Measurements from ENCODE around the gene PAGR1. TPM values are rescaled to one million over a fixed set of nuclear protein-coding genes. Genes with fewer than 3 reads are reported as not detected.

Gene PAGR1
- polyA plus RNA-seq, 4 donors = 36.9 to 46.0 (median 43.1) TPM

- H3K4me3 ChIP-seq (ENCODE audit: low read depth in 1 of 3, low read length in 3 of 3) = no peak overlapping the region
- no peaks in the 10 kb centered on the region for H3K27me3 ChIP-seq (ENCODE audit: control insufficient read depth in 3 of 3, insufficient read depth in 3 of 3, low read length in 3 of 3)
- H3K9me3 ChIP-seq (ENCODE audit: control insufficient read depth in 2 of 2, insufficient read depth in 1 of 2, low read depth in 1 of 2, low read length in 1 of 2) = no peaks in the 10 kb centered on the region
- peaks cover 0 to 18% (median 9%) of the 10 kb centered on the region in 3 donors for H3K4me1 ChIP-seq (ENCODE audit: control insufficient read depth in 3 of 3, insufficient read depth in 2 of 3, low read depth in 1 of 3, low read length in 2 of 3)
- peaks cover 0 to 60% (median 3%) of the 10 kb centered on the region in 3 donors for H3K36me3 ChIP-seq (ENCODE audit: control insufficient read depth in 3 of 3, insufficient read depth in 2 of 3, low read depth in 1 of 3, low read length in 3 of 3)
- DNase-seq = no peak
- 76 to 81% (median 77%) methylated on average over 8 of the region's 8 CpGs for WGBS, 3 donors
- H3K27ac ChIP-seq (ENCODE audit: low read depth in 1 of 3, low read length in 2 of 3) = peak overlapping the region in 1 of 3 donors; percentile 96
- no peak for FAIRE-seq
These were observed 11.9 kb upstream of the PAGR1 start for GRCh38 chr16:29804020-29804419.

GRCh38 chr16:29804455-29805231, 11.3 kb upstream of the PAGR1 start:
- DNase-seq (peak in 1 of 2 donors; percentile 52), FAIRE-seq (no peak)
- H3K9me3 ChIP-seq (ENCODE audit: control insufficient read depth in 2 of 2, insufficient read depth in 1 of 2, low read depth in 1 of 2, low read length in 1 of 2) = no peaks in the 10 kb centered on the region
- peaks cover 0 to 60% (median 3%) of the 10 kb centered on the region in 3 donors for H3K36me3 ChIP-seq (ENCODE audit: control insufficient read depth in 3 of 3, insufficient read depth in 2 of 3, low read depth in 1 of 3, low read length in 3 of 3)
- WGBS, 3 donors = 6 to 9% (median 8%) methylated on average over 19 to 26 of the region's 26 CpGs
- peak overlapping the region; percentile 96 to 99 (median 98) for H3K27ac ChIP-seq (ENCODE audit: low read depth in 1 of 3, low read length in 2 of 3)
- peak overlapping the region; percentile 66 to 98 (median 97) for H3K4me3 ChIP-seq (ENCODE audit: low read depth in 1 of 3, low read length in 3 of 3)
- H3K27me3 ChIP-seq (ENCODE audit: control insufficient read depth in 3 of 3, insufficient read depth in 3 of 3, low read length in 3 of 3) = no peaks in the 10 kb centered on the region
- H3K4me1 ChIP-seq (ENCODE audit: control insufficient read depth in 3 of 3, insufficient read depth in 2 of 3, low read depth in 1 of 3, low read length in 2 of 3) = peaks cover 3 to 24% (median 12%) of the 10 kb centered on the region in 3 donors

- WGBS, 3 donors = 0 to 1% (median 0%) methylated on average over 50 to 103 of the region's 103 CpGs
- FAIRE-seq (no peak), DNase-seq (peak; percentile 96 to 98)
- peaks cover 3 to 32% (median 12%) of the 10 kb centered on the region in 3 donors for H3K4me1 ChIP-seq (ENCODE audit: control insufficient read depth in 3 of 3, insufficient read depth in 2 of 3, low read depth in 1 of 3, low read length in 2 of 3)
- H3K27me3 ChIP-seq (ENCODE audit: control insufficient read depth in 3 of 3, insufficient read depth in 3 of 3, low read length in 3 of 3) = no peaks in the 10 kb centered on the region
- peaks cover 0 to 63% (median 0%) of the 10 kb centered on the region in 3 donors for H3K36me3 ChIP-seq (ENCODE audit: control insufficient read depth in 3 of 3, insufficient read depth in 2 of 3, low read depth in 1 of 3, low read length in 3 of 3)
- H3K4me3 ChIP-seq (ENCODE audit: low read depth in 1 of 3, low read length in 3 of 3) = peak overlapping the region; percentile 66 to 98 (median 97)
- H3K9me3 ChIP-seq (ENCODE audit: control insufficient read depth in 2 of 2, insufficient read depth in 1 of 2, low read depth in 1 of 2, low read length in 1 of 2) = no peaks in the 10 kb centered on the region
- peak overlapping the region; percentile 96 to 99 (median 98) for H3K27ac ChIP-seq (ENCODE audit: low read depth in 1 of 3, low read length in 2 of 3)
These were observed 10.5 kb upstream of the PAGR1 start for GRCh38 chr16:29805232-29806098.

GRCh38 chr16:29806099-29806579, 9.8 kb upstream of the PAGR1 start, which contains the start of gene MAZ:
MAZ (plus strand) TSS chr16:29806529; CDS start chr16:29806702, 173 bp downstream.
- FAIRE-seq (no peak), DNase-seq (no peak)
- WGBS, 3 donors = 1% methylated on average over 49 of the region's 67 CpGs; no CpG with 5 or more reads in 2 of the 3 donors

GRCh38 chr16:29806641-29807425, 9.1 kb upstream of the PAGR1 start:
- WGBS, 3 donors = 0 to 1% (median 1%) methylated on average over 52 to 99 of the region's 99 CpGs
- peak overlapping the region; percentile 78 to 97 (median 84) for H3K4me3 ChIP-seq (ENCODE audit: low read depth in 1 of 3, low read length in 3 of 3)
- FAIRE-seq (no peak), DNase-seq (peak in 1 of 2 donors; percentile 77)
- H3K36me3 ChIP-seq (ENCODE audit: control insufficient read depth in 3 of 3, insufficient read depth in 2 of 3, low read depth in 1 of 3, low read length in 3 of 3) = peaks cover 0 to 55% (median 0%) of the 10 kb centered on the region in 3 donors
- H3K9me3 ChIP-seq (ENCODE audit: control insufficient read depth in 2 of 2, insufficient read depth in 1 of 2, low read depth in 1 of 2, low read length in 1 of 2) = no peaks in the 10 kb centered on the region
- H3K27ac ChIP-seq (ENCODE audit: low read depth in 1 of 3, low read length in 2 of 3) = peak overlapping the region; percentile 77 to 91 (median 90)
- peaks cover 6 to 46% (median 16%) of the 10 kb centered on the region in 3 donors for H3K4me1 ChIP-seq (ENCODE audit: control insufficient read depth in 3 of 3, insufficient read depth in 2 of 3, low read depth in 1 of 3, low read length in 2 of 3)
- H3K27me3 ChIP-seq (ENCODE audit: control insufficient read depth in 3 of 3, insufficient read depth in 3 of 3, low read length in 3 of 3) = no peaks in the 10 kb centered on the region

More at GRCh38 chr16:29806099-29806579, 9.8 kb upstream of the PAGR1 start, which contains the start of gene MAZ:
- Histone ChIP-seq H3K27ac (ENCODE audit: low read depth in 1 of 3, low read length in 2 of 3) (peak within 1 kb of the TSS; percentile 91 to 99 (median 98)), H3K4me1 (ENCODE audit: control insufficient read depth in 3 of 3, insufficient read depth in 2 of 3, low read depth in 1 of 3, low read length in 2 of 3) (peaks cover 4 to 39% (median 16%) of the 10 kb centered on the region in 3 donors), H3K9me3 (ENCODE audit: control insufficient read depth in 2 of 2, insufficient read depth in 1 of 2, low read depth in 1 of 2, low read length in 1 of 2) (no peaks in the 10 kb centered on the region), H3K4me3 (ENCODE audit: low read depth in 1 of 3, low read length in 3 of 3) (peak within 1 kb of the TSS; percentile 84 to 98 (median 97)), H3K27me3 (ENCODE audit: control insufficient read depth in 3 of 3, insufficient read depth in 3 of 3, low read length in 3 of 3) (no peaks in the 10 kb centered on the region), H3K36me3 (ENCODE audit: control insufficient read depth in 3 of 3, insufficient read depth in 2 of 3, low read depth in 1 of 3, low read length in 3 of 3) (peaks cover 0 to 62% (median 0%) of the 10 kb centered on the region in 3 donors)

GRCh38 chr16:29807426-29808218, 8.3 kb upstream of the PAGR1 start:
- H3K4me3 ChIP-seq (ENCODE audit: low read depth in 1 of 3, low read length in 3 of 3) = peak overlapping the region; percentile 44 to 97 (median 84)
- FAIRE-seq = no peak
- H3K27ac ChIP-seq (ENCODE audit: low read depth in 1 of 3, low read length in 2 of 3) = peak overlapping the region; percentile 77 to 91 (median 88)
- peaks cover 7 to 51% (median 18%) of the 10 kb centered on the region in 3 donors for H3K4me1 ChIP-seq (ENCODE audit: control insufficient read depth in 3 of 3, insufficient read depth in 2 of 3, low read depth in 1 of 3, low read length in 2 of 3)
- peak; percentile 89 to 93 for DNase-seq
- peaks cover 0 to 47% (median 0%) of the 10 kb centered on the region in 3 donors for H3K36me3 ChIP-seq (ENCODE audit: control insufficient read depth in 3 of 3, insufficient read depth in 2 of 3, low read depth in 1 of 3, low read length in 3 of 3)
- peaks cover 0 to 6% (median 0%) of the 10 kb centered on the region in 3 donors for H3K27me3 ChIP-seq (ENCODE audit: control insufficient read depth in 3 of 3, insufficient read depth in 3 of 3, low read length in 3 of 3)
- WGBS, 3 donors = 0 to 2% (median 1%) methylated on average over 62 to 69 of the region's 69 CpGs
- H3K9me3 ChIP-seq (ENCODE audit: control insufficient read depth in 2 of 2, insufficient read depth in 1 of 2, low read depth in 1 of 2, low read length in 1 of 2) = no peaks in the 10 kb centered on the region
